ENCODE data around the gene OTOG. TPM values are rescaled to one million over a fixed set of nuclear protein-coding genes. Genes with fewer than 3 reads are reported as not detected.

The OTOG gene
- total RNA-seq, 1 donor from 2014 or later = not detected

DNA sequence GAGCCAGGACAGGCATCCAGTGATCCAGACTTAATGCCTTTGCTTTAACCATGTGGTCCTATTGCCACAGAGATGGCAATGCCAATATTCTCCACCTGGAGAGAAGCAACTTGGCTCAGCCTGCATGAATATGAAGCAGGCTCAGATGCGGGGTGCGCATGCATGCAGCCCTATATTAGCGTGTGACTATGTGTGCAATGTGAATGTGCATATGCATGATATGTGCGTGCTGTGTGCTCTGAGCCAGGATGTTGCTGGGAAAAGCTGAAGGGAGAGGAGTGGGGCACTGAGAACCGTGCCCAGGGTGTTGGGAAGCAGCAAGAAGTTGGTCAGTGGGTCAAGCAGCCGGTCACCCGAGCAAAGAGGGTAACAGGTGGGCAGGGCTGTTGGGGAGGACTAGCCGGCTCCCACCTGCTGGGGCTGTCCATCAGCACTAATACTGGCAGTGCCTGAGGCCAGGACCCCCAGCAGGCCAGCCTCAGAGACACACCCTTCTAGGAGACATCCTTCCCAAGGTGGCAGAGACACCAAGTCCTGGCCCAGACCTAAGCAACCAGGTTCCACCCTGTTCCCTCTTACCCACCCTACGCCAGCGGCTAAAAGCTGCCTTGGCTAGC, 147.5 kb downstream of the OTOG start:
- Histone ChIP-seq H3K4me3 (ENCODE audit: low read depth, low read length) (no peak overlapping the region), H3K36me3 (ENCODE audit: control insufficient read depth, insufficient read depth, low read length) (no peaks in the 10 kb centered on the region), H3K27me3 (ENCODE audit: control insufficient read depth, insufficient read depth, low read length) (peaks cover 41% of the 10 kb centered on the region)
- TF ChIP-seq, protein P1, sequence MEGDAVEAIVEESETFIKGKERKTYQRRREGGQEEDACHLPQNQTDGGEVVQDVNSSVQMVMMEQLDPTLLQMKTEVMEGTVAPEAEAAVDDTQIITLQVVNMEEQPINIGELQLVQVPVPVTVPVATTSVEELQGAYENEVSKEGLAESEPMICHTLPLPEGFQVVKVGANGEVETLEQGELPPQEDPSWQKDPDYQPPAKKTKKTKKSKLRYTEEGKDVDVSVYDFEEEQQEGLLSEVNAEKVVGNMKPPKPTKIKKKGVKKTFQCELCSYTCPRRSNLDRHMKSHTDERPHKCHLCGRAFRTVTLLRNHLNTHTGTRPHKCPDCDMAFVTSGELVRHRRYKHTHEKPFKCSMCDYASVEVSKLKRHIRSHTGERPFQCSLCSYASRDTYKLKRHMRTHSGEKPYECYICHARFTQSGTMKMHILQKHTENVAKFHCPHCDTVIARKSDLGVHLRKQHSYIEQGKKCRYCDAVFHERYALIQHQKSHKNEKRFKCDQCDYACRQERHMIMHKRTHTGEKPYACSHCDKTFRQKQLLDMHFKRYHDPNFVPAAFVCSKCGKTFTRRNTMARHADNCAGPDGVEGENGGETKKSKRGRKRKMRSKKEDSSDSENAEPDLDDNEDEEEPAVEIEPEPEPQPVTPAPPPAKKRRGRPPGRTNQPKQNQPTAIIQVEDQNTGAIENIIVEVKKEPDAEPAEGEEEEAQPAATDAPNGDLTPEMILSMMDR (IDR thresholded peaks at IDR 0.05; ENCODE audit: insufficient read depth, low read length, poor library complexity, severe bottlenecking) = no peak
- no peak for DNase-seq (ENCODE audit: low read depth)

DNA sequence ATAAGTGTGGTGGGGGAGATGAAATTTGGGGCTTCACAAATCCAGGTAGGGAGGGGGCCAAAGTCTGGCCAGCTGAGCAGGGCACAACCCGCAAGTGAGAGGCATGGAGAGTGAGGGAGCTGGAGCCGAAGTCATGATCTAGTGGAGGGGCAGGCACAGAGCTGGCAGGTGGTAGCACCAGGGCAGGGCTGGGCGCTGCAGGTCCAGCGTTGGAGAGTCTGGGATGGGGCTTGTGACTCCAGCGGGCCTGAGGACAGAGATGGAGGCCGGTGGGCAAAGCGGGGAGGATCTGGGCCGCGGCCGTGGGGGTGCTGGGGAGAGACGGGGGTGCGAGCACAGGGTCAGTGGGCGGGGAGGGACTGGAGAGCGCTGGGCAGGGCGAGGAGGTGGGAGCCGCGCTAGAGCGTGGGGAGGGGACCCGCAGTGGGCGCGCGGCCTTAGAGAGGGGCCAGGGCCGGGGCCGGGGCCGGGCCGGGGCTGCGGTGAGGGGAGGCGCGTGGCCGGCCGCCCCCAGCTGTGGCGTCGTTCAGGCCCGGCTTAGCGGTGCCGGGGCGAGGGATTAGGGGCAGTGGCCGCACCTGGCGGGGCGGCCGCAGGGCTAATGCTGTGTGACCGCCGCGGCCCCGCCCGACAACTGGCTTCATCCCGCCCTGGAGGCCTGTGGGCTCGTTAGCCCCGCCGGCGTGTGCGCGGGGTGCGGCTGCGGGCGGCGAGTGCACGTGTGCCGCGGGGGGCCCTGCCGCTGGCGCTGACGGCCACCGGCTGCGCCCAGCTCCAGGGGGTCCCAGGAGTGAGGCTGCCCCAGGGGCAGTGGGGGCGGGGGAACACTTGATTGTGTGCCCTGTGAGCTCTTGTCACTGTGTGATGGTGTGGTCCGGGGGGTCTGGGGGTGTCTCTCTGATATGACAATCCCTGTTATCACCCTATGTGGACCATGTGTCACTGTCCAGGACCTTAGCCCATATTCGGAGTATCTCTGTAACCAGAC, 148.7 kb downstream of the OTOG start:
- no peak for DNase-seq (ENCODE audit: low read depth)
- TF ChIP-seq, protein P1 (IDR thresholded peaks at IDR 0.05; ENCODE audit: insufficient read depth, low read length, poor library complexity, severe bottlenecking) = no peak
- H3K27me3 ChIP-seq (ENCODE audit: control insufficient read depth, insufficient read depth, low read length) = peaks cover 41% of the 10 kb centered on the region
- no peak overlapping the region for H3K4me3 ChIP-seq (ENCODE audit: low read depth, low read length)
- no peaks in the 10 kb centered on the region for H3K36me3 ChIP-seq (ENCODE audit: control insufficient read depth, insufficient read depth, low read length)

DNA sequence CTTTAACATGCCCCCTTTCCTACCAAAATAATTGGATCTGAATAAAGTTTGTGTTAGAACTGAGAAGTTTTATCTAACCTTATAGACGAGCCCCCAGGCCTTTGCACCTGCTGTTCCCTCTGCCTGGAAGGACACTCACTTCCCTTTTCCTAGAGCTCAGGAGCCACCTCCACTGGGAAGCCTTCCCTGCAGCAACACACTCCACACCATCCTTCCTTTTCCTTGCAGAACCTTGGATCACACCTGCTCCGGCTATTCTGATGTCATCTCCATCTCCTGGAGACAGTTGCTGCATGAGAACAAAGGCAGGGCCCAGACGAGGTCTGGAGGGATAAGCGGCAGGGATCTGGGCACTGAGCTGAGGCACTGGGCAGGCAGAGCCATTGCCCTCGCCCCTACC, 149.7 kb downstream of the OTOG start:
- TF ChIP-seq, protein P1 (IDR thresholded peaks at IDR 0.05; ENCODE audit: insufficient read depth, low read length, poor library complexity, severe bottlenecking) = no peak
- H3K4me3 ChIP-seq (ENCODE audit: low read depth, low read length) = no peak overlapping the region
- H3K36me3 ChIP-seq (ENCODE audit: control insufficient read depth, insufficient read depth, low read length) = no peaks in the 10 kb centered on the region
- DNase-seq (ENCODE audit: low read depth) = no peak
- peaks cover 41% of the 10 kb centered on the region for H3K27me3 ChIP-seq (ENCODE audit: control insufficient read depth, insufficient read depth, low read length)

Other genes with a start within 250 kb of the OTOG start
- 10.1 and 11.4 TPM in 2 replicates for gene NCR3LG1, start 195.5 kb upstream of the OTOG start, total RNA-seq
- 1.2 and 1.3 TPM in 2 replicates for gene KCNJ11, start 158.6 kb upstream of the OTOG start, total RNA-seq
- gene ABCC8, start 70.4 kb upstream of the OTOG start, total RNA-seq = not detected in 2 replicates
- gene USH1C, start 2.8 kb upstream of the OTOG start, total RNA-seq = 0.75 and 1.8 TPM in 2 replicates
- gene MYOD1, start 172.3 kb downstream of the OTOG start, total RNA-seq = not detected in 2 replicates
- gene KCNC1, start 187.5 kb downstream of the OTOG start, total RNA-seq = not detected in 2 replicates

Data from kidney epithelial cell (primary cell).